IPS-20b (cell line): ENCODE data around the gene CDCA3.

Experiments used
- H3K27ac ChIP-seq: one replicate; pipeline ENCODE4 v1.5.1; 2013; ENCODE audit warnings: low read length
- H3K27me3 ChIP-seq: 2 replicates; pipeline ENCODE4 v1.6.1; 2013; ENCODE audit warnings: mild to moderate bottlenecking, low read length, inconsistent platforms; ENCODE audit not compliant: insufficient read depth
- H3K36me3 ChIP-seq: 2 replicates; pipeline ENCODE4 v1.6.1; 2013; ENCODE audit warnings: low read depth, mild to moderate bottlenecking, inconsistent platforms, low read length, moderate library complexity; ENCODE audit not compliant: insufficient read depth
- H3K4me1 ChIP-seq: 2 replicates; pipeline ENCODE4 v1.6.1; 2013; ENCODE audit warnings: mild to moderate bottlenecking, control low read depth, inconsistent platforms, low read length, moderate library complexity; ENCODE audit not compliant: insufficient read depth
- H3K4me3 ChIP-seq: 2 replicates; pipeline ENCODE4 v1.5.1; 2013; ENCODE audit warnings: mild to moderate bottlenecking, low read length, inconsistent platforms
- H3K9ac ChIP-seq: 2 replicates; pipeline ENCODE4 v1.6.1; 2013; ENCODE audit warnings: low read depth, mild to moderate bottlenecking, inconsistent platforms, low read length, moderate library complexity
- H3K9me3 ChIP-seq: 2 replicates; pipeline ENCODE4 v1.6.1; 2013; ENCODE audit warnings: mild to moderate bottlenecking, low read depth, low read length, inconsistent platforms; ENCODE audit not compliant: insufficient read depth

CDCA3 gene

DNA sequence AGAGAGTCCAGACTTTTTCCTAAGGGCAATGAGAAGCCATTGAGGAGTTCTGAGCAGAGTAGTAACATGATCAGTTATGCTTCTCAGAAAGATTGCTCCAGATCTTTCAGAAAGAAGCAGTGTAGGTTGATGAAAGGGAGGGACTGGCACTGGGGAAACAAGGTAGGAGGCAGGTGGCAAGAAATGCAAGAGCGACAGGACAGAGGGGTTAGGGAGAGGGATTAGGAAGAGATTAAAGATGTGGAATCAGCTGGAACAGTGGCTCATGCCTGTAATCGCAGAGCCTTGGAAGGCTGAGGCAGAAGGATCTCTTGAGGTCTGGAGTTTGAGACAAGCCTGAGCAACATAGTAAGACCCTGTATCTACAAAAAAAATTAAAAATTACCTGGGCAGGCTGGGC, 3.4 kb downstream of the CDCA3 start:
- no peak overlapping the region for H3K27ac ChIP-seq
- no peak overlapping the region for H3K9ac ChIP-seq
- H3K4me1 ChIP-seq = 0 out of 2 replicates have a peak, but pooled peaks cover 4% of the 10 kb centered on the region
- peaks cover 71% of the 10 kb centered on the region for H3K36me3 ChIP-seq
- no peak overlapping the region for H3K4me3 ChIP-seq
- no peaks in the 10 kb centered on the region for H3K9me3 ChIP-seq
- no peaks in the 10 kb centered on the region for H3K27me3 ChIP-seq

DNA sequence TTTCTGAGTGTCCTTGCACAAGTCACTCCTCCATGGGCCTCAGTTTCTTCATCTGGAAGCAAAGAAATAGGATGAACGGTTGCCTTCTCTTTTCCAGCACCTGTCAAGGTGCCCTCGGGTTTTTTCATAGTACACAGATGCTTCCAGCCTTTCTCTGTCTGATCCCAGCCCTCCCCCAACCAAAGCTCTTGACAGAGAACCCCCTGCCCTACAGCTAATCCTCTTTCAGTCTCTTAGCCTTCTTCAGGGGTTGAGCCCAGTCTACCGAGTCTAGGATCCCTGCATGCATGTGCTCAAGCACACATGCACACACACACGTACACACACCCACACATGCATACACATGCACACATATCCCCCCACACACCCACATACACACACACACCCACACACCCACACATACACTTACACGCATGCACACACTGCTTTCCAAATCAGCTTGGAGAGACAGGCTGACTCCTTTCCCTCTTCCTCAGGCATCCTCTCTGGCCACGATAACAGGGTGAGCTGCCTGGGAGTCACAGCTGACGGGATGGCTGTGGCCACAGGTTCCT, 4.7 kb downstream of the CDCA3 start:
- H3K27me3 ChIP-seq = no peaks in the 10 kb centered on the region
- peaks cover 84% of the 10 kb centered on the region for H3K36me3 ChIP-seq

DNA sequence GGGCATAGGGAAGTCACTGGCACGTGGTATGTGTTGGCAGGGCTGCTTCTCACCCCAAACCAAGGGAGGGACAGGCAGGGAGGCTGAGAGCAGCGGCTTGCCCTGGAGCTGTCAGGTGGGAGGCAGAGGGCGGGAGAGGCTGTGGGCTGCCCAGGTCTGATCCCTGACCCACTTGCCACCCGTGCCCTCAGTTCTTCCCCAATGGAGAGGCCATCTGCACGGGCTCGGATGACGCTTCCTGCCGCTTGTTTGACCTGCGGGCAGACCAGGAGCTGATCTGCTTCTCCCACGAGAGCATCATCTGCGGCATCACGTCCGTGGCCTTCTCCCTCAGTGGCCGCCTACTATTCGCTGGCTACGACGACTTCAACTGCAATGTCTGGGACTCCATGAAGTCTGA, 5.7 kb downstream of the CDCA3 start:
- Histone ChIP-seq H3K27me3 (no peaks in the 10 kb centered on the region), H3K36me3 (peaks cover 84% of the 10 kb centered on the region), H3K9ac (no peak overlapping the region), H3K9me3 (no peaks in the 10 kb centered on the region), H3K4me1 (0 out of 2 replicates have a peak, but pooled peaks cover 2% of the 10 kb centered on the region), H3K27ac (no peak overlapping the region), H3K4me3 (no peak overlapping the region)

More for the DNA sequence above, 4.7 kb downstream of the CDCA3 start:
- Histone ChIP-seq H3K27ac (no peak overlapping the region), H3K9me3 (no peaks in the 10 kb centered on the region), H3K4me3 (no peak overlapping the region), H3K4me1 (0 out of 2 replicates have a peak, but pooled peaks cover 4% of the 10 kb centered on the region), H3K9ac (no peak overlapping the region)

GRCh38 chr12:6843118-6843902, 7.8 kb downstream of the CDCA3 start:
- H3K36me3 ChIP-seq = peaks cover 84% of the 10 kb centered on the region
- no peaks in the 10 kb centered on the region for H3K27me3 ChIP-seq
- no peak overlapping the region for H3K27ac ChIP-seq
- H3K4me3 ChIP-seq = no peak overlapping the region
- no peak overlapping the region for H3K9ac ChIP-seq
- 0 out of 2 replicates have a peak, but pooled peaks cover 4% of the 10 kb centered on the region for H3K4me1 ChIP-seq
- H3K9me3 ChIP-seq = no peaks in the 10 kb centered on the region

DNA sequence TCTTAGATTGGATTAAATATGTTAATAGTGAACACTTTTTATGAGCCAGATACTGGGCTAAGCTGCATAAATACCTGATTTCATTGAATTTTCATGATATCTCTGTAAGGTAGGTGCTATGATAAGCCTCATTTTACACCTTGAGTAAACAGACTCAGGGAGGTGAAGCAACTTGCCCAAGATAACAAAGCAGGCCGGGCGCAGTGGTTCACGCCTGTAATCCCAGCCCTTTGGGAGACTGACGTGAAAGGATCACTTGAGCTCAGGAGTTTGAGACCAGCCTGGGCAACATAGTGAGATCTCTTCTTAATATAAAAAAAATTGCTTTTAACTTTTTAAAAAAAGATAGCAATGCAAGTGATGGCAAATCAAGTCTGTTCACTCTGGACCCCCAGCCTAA, 9.0 kb downstream of the CDCA3 start:
- peaks cover 86% of the 10 kb centered on the region for H3K36me3 ChIP-seq

DNA sequence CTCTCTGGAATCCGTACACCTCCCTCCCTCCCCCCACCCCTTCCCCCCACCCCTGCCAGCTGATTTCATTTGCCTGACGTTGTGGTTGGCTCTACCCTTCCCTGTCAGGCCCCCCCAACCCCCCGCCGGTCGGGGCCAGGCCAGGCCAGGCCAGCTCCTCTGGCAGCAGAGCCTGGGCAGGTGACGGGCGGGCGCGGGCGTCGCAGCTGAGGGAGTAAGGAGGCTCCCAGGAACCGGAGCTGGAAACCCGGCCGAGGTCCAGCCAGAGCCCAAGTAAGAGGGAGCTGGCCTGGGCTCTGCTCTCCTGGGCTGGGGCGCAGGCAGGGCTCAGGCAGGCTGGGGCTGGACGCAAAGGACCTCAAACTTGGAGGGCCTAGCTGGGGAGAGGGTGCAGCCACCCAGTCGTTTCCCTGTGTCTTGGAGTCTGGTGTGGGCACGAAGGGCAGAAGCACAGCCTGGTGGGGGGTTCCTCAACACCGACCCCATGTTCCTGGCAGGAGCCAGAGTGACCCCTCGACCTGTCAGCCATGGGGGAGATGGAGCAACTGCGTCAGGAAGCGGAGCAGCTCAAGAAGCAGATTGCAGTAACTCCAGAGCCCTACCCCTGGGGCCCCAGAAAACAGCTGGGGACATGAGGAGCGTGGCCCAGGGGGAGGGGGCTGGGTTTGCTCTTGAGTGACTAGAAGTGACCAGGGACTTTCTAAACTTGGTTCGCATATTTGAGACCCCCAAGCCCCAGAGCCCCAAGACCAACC, 10.1 kb downstream of the CDCA3 start, which contains the start of gene GNB3:
GNB3 (plus strand) TSS at position 165 of the 755 bp plus-strand sequence; CDS start at position 528, 363 bp downstream.
- Histone ChIP-seq H3K27ac (no peak within 1 kb of the TSS), H3K27me3 (no peaks in the 10 kb centered on the region), H3K4me3 (no peak within 1 kb of the TSS)

More for the DNA sequence above, 9.0 kb downstream of the CDCA3 start:
- Histone ChIP-seq H3K4me1 (0 out of 2 replicates have a peak, but pooled peaks cover 4% of the 10 kb centered on the region), H3K27ac (no peak overlapping the region), H3K27me3 (no peaks in the 10 kb centered on the region), H3K4me3 (no peak overlapping the region), H3K9me3 (no peaks in the 10 kb centered on the region), H3K9ac (no peak overlapping the region)

GRCh38 chr12:6840330-6840729, 10.8 kb downstream of the CDCA3 start:
- H3K9me3 ChIP-seq = no peaks in the 10 kb centered on the region
- H3K9ac ChIP-seq = no peak overlapping the region
- 0 out of 2 replicates have a peak, but pooled peaks cover 4% of the 10 kb centered on the region for H3K4me1 ChIP-seq
- no peak overlapping the region for H3K27ac ChIP-seq
- H3K27me3 ChIP-seq = no peaks in the 10 kb centered on the region
- H3K36me3 ChIP-seq = peaks cover 82% of the 10 kb centered on the region
- H3K4me3 ChIP-seq = no peak overlapping the region

More for the DNA sequence above, 10.1 kb downstream of the CDCA3 start, which contains the start of gene GNB3:
- H3K36me3 ChIP-seq = peaks cover 86% of the 10 kb centered on the region
- no peak within 1 kb of the TSS for H3K9ac ChIP-seq
- 0 out of 2 replicates have a peak, but pooled peaks cover 4% of the 10 kb centered on the region for H3K4me1 ChIP-seq
- H3K9me3 ChIP-seq = no peaks in the 10 kb centered on the region

- no peak overlapping the region for H3K9ac ChIP-seq
- H3K4me1 ChIP-seq = 0 out of 2 replicates have a peak, but pooled peaks cover 4% of the 10 kb centered on the region
- no peak overlapping the region for H3K4me3 ChIP-seq
- no peaks in the 10 kb centered on the region for H3K27me3 ChIP-seq
- no peak overlapping the region for H3K27ac ChIP-seq
- H3K36me3 ChIP-seq = peaks cover 81% of the 10 kb centered on the region
- no peaks in the 10 kb centered on the region for H3K9me3 ChIP-seq
Measured at GRCh38 chr12:6839482-6840201, 11.4 kb downstream of the CDCA3 start.

- Histone ChIP-seq H3K4me3 (no peak overlapping the region), H3K27ac (no peak overlapping the region), H3K27me3 (no peaks in the 10 kb centered on the region), H3K4me1 (0 out of 2 replicates have a peak, but pooled peaks cover 4% of the 10 kb centered on the region), H3K9ac (no peak overlapping the region), H3K36me3 (peaks cover 83% of the 10 kb centered on the region), H3K9me3 (no peaks in the 10 kb centered on the region)
Measured at GRCh38 chr12:6838854-6839253, 12.2 kb downstream of the CDCA3 start.

DNA sequence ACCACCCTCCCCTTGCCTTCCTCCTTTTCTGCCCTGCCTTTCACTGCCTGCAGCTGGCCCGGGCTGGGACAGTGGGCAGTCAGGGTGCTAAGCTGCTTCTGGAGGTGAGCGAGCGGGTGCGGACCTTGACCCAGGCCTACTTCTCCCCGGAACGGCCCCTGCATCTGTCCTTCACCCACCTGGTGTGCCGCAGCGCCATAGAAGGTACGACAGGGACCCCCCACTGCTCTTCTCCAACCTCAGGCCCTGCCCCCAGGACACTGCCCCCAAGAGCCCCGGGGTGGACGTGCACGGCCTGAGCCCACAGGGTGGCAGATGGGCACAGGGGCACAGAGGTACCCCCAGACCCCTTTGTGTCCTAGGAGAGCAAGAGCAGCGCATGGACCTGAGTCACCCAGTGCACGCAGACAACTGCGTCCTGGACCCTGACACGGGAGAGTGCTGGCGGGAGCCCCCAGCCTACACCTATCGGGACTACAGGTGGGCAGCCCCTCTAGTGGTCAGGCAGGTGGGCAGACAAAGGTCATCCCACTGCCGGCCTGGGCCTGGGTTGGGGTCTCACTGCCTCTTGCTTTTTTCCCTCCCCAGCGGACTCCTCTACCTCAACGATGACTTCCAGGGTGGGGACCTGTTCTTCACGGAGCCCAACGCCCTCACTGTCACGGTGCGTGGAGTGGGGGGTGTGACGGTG, 13.6 kb downstream of the CDCA3 start:
- Histone ChIP-seq H3K4me1 (0 out of 2 replicates have a peak, but pooled peaks cover 4% of the 10 kb centered on the region), H3K4me3 (no peak overlapping the region), H3K27ac (no peak overlapping the region), H3K9me3 (no peaks in the 10 kb centered on the region), H3K36me3 (peaks cover 79% of the 10 kb centered on the region), H3K27me3 (no peaks in the 10 kb centered on the region), H3K9ac (no peak overlapping the region)
